PC-3 (cell line): ENCODE data around the gene IZUMO4. TPM values are rescaled to one million over a fixed set of nuclear protein-coding genes. Genes with fewer than 3 reads are reported as not detected.

Experiments
- ATAC-seq: fragments of 200-7000 bp; cut with Tn5 transposase; 2 replicates; pipeline ENCODE4 v1.9.1; 2020; ENCODE audit warnings: mild to moderate bottlenecking, moderate library complexity
- BruUV-seq: library from RNA; stranded (reverse); fragments of 400-500 nt; replicated peaks from 2 replicates; lab custom pipeline; 2021; lab: Mats Ljungman, UMichigan
- CTCF ChIA-PET: fragments of 300-600 bp; sonication (Branson Sonifier 250); formaldehyde crosslinking; loops from one replicate; lab custom pipeline; 2022; ENCODE audit warnings: antibody characterized with exemption; lab: Charles Lee
- POLR2A ChIA-PET: fragments of 300-600 bp; sonication (Branson Sonifier 250); formaldehyde crosslinking; loops from one replicate; lab custom pipeline; 2022; ENCODE audit warnings: antibody characterized with exemption; ENCODE audit not compliant: unreplicated experiment; lab: Charles Lee
- DNase-seq: peaks from one replicate; pipeline ENCODE4 v3.0.0-alpha.2; 2015
- H2AFZ ChIP-seq: fragments of 300-600 bp; sonication (generic); 2 replicates; pipeline ENCODE4 v1.6.0; 2016; ENCODE audit warnings: antibody characterized with exemption, low read length
- H3F3A ChIP-seq: fragments of 300-600 bp; sonication (generic); one replicate; pipeline ENCODE4 v1.6.0; 2017; ENCODE audit warnings: antibody characterized with exemption, low read length, control low read depth, mild to moderate bottlenecking; ENCODE audit not compliant: unreplicated experiment
- H3K27ac ChIP-seq: fragments of 300-600 bp; sonication (generic); 2 replicates; pipeline ENCODE4 v1.5.1; 2016; ENCODE audit warnings: mild to moderate bottlenecking, low read length
- H3K27me3 ChIP-seq: fragments of 300-600 bp; sonication (generic); 2 replicates; pipeline ENCODE4 v1.6.1; 2016; ENCODE audit warnings: low read length, mixed read lengths
- H3K36me3 ChIP-seq: fragments of 300-600 bp; sonication (generic); 2 replicates; pipeline ENCODE4 v1.6.1; 2016; ENCODE audit warnings: low read depth, mixed run types, low read length, mixed read lengths
- H3K4me1 ChIP-seq: fragments of 300-600 bp; sonication (generic); 2 replicates; pipeline ENCODE4 v1.5.1; 2016; ENCODE audit warnings: low read length; ENCODE audit not compliant: insufficient read depth
- H3K4me2 ChIP-seq: fragments of 300-600 bp; sonication (generic); 2 replicates; pipeline ENCODE4 v1.6.0; 2016; ENCODE audit warnings: low read length
- H3K4me3 ChIP-seq: fragments of 300-600 bp; sonication (generic); 2 replicates; pipeline ENCODE4 v1.5.1; 2016; ENCODE audit warnings: mild to moderate bottlenecking, low read length, mixed read lengths
- H3K79me2 ChIP-seq: fragments of 300-600 bp; sonication (generic); 2 replicates; pipeline ENCODE4 v1.6.1; 2017; ENCODE audit warnings: low read length, mixed read lengths
- H3K9ac ChIP-seq: fragments of 300-600 bp; sonication (generic); 2 replicates; pipeline ENCODE4 v1.6.0; 2016; ENCODE audit warnings: mild to moderate bottlenecking, low read length
- H3K9me2 ChIP-seq: fragments of 300-600 bp; sonication (generic); replicated peaks from 2 replicates; pipeline ENCODE4 v1.6.1; 2016; ENCODE audit warnings: mixed run types, low read length, mixed read lengths
- H3K9me3 ChIP-seq: fragments of 300-600 bp; sonication (generic); 2 replicates; pipeline ENCODE4 v1.6.1; 2016; ENCODE audit warnings: low read length, mixed read lengths
- H4K20me1 ChIP-seq: fragments of 300-600 bp; sonication (generic); 2 replicates; pipeline ENCODE4 v1.6.1; 2016; ENCODE audit warnings: low read length, mixed read lengths
- EZH2 ChIP-seq: fragments of 300-600 bp; sonication (generic); IDR thresholded peaks from one replicate; pipeline ENCODE4 v1.6.1; 2017; ENCODE audit warnings: antibody characterized with exemption, mild to moderate bottlenecking, low read length; ENCODE audit not compliant: unreplicated experiment
- EZH2phosphoT487 ChIP-seq: fragments of 300-600 bp; sonication (generic); IDR thresholded peaks from 2 replicates; pipeline ENCODE4 v1.6.1; 2018; ENCODE audit warnings: mild to moderate bottlenecking, antibody characterized with exemption, low read length, borderline replicate concordance
- intact Hi-C: fragments of 100-400 bp; cut with micrococcal nuclease; formaldehyde crosslinking; loops from 2 replicates; pipeline ENCODE4 v1.9.0; 2023
- total RNA-seq: library from RNA; depleted of rRNA; stranded (reverse); fragments of >200 nt; gene quantifications from 2 replicates; pipeline ENCODE4 v1.2.3, GENCODE V29; 2014
- TF ChIP-seq, protein P1 (sequence below): fragments of 300-600 bp; sonication (generic); conservative IDR thresholded peaks from 2 replicates; pipeline ENCODE4 v1.5.1; 2017; ENCODE audit warnings: antibody characterized with exemption, low read depth, mild to moderate bottlenecking, low read length

The IZUMO4 gene
- total RNA-seq, 1 experiment from 2014 or later = 3.6 TPM

DNA sequence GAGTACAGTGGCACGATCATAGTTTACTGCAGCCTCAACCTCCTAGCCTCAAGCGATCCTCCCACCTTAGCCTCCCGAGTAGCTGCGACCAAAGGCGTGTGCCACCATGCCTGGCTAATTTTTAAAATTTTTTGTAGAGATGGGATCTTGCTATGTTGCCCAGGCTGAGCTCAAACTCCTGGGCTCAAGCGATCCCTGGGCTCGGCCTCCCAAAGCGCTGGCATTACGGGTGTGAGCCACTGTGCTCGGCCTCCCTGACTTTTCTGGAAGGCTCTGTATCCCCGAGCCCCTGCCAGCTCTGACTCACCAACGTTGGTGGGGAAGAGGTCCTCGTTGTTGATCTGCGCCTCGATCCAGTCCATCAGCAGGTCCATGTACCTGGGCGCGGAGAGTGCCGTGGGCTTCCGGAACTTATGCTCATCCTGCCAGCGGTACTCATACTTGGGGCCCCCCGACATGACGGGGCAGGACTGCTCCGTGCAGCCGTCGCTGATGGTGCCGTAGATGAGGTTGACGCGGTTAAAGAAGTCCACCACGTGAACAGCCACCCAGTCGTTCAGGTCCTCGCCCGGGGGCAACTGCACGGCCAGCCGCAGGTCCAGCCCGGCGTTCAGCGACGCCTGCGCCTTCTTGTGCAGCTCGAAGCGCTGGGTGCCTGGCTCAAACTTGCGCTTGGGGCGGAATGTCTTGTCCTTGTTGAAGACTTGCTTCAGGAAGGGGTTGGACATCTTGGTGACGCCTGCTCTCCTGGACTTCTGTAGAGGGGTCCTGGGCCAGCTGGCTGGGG lies 18.7 kb upstream of the IZUMO4 start:
- no peak for TF ChIP-seq EZH2phosphoT487
- TF ChIP-seq, protein P1, sequence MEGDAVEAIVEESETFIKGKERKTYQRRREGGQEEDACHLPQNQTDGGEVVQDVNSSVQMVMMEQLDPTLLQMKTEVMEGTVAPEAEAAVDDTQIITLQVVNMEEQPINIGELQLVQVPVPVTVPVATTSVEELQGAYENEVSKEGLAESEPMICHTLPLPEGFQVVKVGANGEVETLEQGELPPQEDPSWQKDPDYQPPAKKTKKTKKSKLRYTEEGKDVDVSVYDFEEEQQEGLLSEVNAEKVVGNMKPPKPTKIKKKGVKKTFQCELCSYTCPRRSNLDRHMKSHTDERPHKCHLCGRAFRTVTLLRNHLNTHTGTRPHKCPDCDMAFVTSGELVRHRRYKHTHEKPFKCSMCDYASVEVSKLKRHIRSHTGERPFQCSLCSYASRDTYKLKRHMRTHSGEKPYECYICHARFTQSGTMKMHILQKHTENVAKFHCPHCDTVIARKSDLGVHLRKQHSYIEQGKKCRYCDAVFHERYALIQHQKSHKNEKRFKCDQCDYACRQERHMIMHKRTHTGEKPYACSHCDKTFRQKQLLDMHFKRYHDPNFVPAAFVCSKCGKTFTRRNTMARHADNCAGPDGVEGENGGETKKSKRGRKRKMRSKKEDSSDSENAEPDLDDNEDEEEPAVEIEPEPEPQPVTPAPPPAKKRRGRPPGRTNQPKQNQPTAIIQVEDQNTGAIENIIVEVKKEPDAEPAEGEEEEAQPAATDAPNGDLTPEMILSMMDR = no peak
- no peak for TF ChIP-seq EZH2
- BruUV-seq = no TSS peak
- H3K36me3 ChIP-seq = no peaks in the 10 kb centered on the region
- H3F3A ChIP-seq = no peaks in the 10 kb centered on the region
- no peak overlapping the region for H2AFZ ChIP-seq
- DNase-seq (no peak), ATAC-seq (no peak)
- H3K79me2 ChIP-seq = no peaks in the 10 kb centered on the region
- POLR2A ChIA-PET = no interaction called here
- intact Hi-C loops = no loop called here
- H3K9ac ChIP-seq = no peak overlapping the region
- H3K27me3 ChIP-seq = no peaks in the 10 kb centered on the region
- H3K4me1 ChIP-seq = no peaks in the 10 kb centered on the region
- H3K27ac ChIP-seq = no peak overlapping the region
- no peak overlapping the region for H3K4me3 ChIP-seq
- H3K9me2 ChIP-seq = no peaks in the 10 kb centered on the region
- no peaks in the 10 kb centered on the region for H4K20me1 ChIP-seq
- no peak overlapping the region for H3K4me2 ChIP-seq
- CTCF ChIA-PET = no interaction called here
- H3K9me3 ChIP-seq = no peaks in the 10 kb centered on the region

DNA sequence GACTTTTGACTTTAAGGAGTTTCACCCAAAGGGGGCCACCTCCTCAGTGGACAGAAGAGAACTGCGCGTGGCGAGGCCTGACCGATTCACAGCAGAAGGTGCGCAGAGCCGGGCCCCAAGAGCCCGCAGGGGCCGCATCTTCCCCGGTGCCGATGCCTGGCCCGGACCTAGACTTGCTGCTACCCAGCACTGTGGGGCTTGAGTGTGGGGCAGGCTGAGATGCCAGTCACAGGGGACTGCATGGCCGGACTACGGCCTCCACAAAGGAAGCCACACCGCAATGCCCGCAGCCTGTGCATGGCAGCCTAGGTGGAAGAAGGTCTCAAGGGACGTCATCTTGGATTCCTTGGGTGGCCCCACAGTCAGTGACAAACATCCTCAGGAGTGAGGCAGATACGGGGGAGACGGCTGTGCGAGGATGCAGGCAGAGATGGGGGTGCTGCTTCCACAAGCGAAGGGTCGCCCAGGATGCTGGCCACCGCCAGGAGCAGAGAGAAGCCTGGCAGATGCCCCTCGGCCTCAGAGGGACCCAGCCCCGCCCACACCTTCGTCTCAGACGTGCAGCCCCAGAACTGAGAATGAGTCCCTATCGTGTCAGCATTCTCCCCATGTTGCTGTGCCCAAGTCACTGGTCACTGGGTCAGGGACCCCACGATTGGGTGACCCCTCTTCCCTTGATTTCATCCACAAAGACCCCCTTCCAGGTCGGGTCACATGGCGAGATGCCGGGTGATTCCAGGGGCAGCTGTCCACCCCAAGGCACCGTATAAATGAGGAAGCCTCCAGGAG lies 17.4 kb upstream of the IZUMO4 start:
- Histone ChIP-seq H3K27me3 (no peaks in the 10 kb centered on the region), H4K20me1 (no peaks in the 10 kb centered on the region), H3K4me1 (no peaks in the 10 kb centered on the region), H3K27ac (no peak overlapping the region), H2AFZ (no peak overlapping the region), H3K9me3 (no peaks in the 10 kb centered on the region), H3K9me2 (no peaks in the 10 kb centered on the region), H3K4me2 (no peak overlapping the region), H3K79me2 (no peaks in the 10 kb centered on the region), H3K9ac (no peak overlapping the region), H3K4me3 (no peak overlapping the region), H3F3A (no peaks in the 10 kb centered on the region), H3K36me3 (no peaks in the 10 kb centered on the region)
- CTCF ChIA-PET = no interaction called here
- BruUV-seq = no TSS peak
- POLR2A ChIA-PET = no interaction called here
- DNase-seq (no peak), ATAC-seq (no peak)
- intact Hi-C loops = no loop called here
- TF ChIP-seq EZH2 = no peak
- TF ChIP-seq, protein P1 = no peak
- TF ChIP-seq EZH2phosphoT487 = no peak

DNA sequence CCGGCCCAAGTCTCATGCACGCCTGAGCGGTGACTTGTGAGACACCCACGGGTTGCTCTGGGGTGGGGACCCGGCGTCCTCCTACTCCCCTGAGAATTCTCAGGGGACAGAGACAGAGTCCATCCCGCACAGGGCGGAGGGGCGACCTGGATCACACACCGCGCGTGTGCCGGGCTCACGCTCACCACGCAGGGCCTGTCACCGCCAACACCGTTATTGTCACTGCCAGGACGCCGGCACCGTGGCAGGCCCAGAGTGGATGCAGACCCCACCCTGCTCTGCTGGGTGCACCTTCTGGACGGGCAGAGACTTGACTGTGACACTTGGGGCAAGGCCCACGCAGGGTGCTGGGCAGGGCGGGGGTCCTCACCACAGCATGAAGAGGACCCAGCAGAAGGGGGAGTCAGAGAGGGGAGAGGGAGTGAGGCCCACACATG lies 16.8 kb upstream of the IZUMO4 start:
- no peaks in the 10 kb centered on the region for H3K9me2 ChIP-seq
- H3K4me1 ChIP-seq = 0 out of 2 replicates have a peak, but pooled peaks cover under 1% of the 10 kb centered on the region
- DNase-seq (no peak), ATAC-seq (no peak)
- no peaks in the 10 kb centered on the region for H3K36me3 ChIP-seq
- intact Hi-C loops = no loop called here
- no peak overlapping the region for H3K27ac ChIP-seq
- H2AFZ ChIP-seq = no peak overlapping the region
- no peaks in the 10 kb centered on the region for H4K20me1 ChIP-seq
- no peak overlapping the region for H3K4me2 ChIP-seq
- no peak overlapping the region for H3K4me3 ChIP-seq
- no peaks in the 10 kb centered on the region for H3K79me2 ChIP-seq
- no peaks in the 10 kb centered on the region for H3K27me3 ChIP-seq
- H3K9ac ChIP-seq = no peak overlapping the region
- POLR2A ChIA-PET = no interaction called here
- BruUV-seq = no TSS peak
- H3F3A ChIP-seq = no peaks in the 10 kb centered on the region
- CTCF ChIA-PET = no interaction called here
- no peaks in the 10 kb centered on the region for H3K9me3 ChIP-seq
- no peak for TF ChIP-seq EZH2
- TF ChIP-seq, protein P1 = no peak
- no peak for TF ChIP-seq EZH2phosphoT487
